ENCODE measurements around the gene IFNA7.

- TF ChIP-seq CTCF (IDR thresholded peaks at IDR 0.05; ENCODE audit: low read depth, low read length) = no peak
- no peak for TF ChIP-seq EZH2phosphoT487 (IDR thresholded peaks at IDR 0.05; ENCODE audit: low read depth)
Measured at GRCh38 chr9:21155501-21155900, 46.5 kb downstream of the IFNA7 start.

Data from OCI-LY3 (cell line).